GM10847 (cell line): ENCODE data around the gene TMEM174.

Source experiments
- POLR2A ChIP-seq: IDR thresholded peaks from 2 replicates; pipeline ENCODE4 v1.6.1; 2011; ENCODE audit not compliant: insufficient read length; ENCODE audit errors: extremely low read depth

Gene TMEM174

GRCh38 chr5:73174100-73174815 is 1.3 kb downstream of the TMEM174 start:
- no peak for TF ChIP-seq POLR2A

GRCh38 chr5:73176250-73176649 is 3.3 kb downstream of the TMEM174 start:
- no peak for TF ChIP-seq POLR2A

- no peak for TF ChIP-seq POLR2A
These were observed 5.3 kb downstream of the TMEM174 start for GRCh38 chr5:73178265-73178664.

GRCh38 chr5:73179730-73180129 is 6.7 kb downstream of the TMEM174 start:
- no peak for TF ChIP-seq POLR2A

- no peak for TF ChIP-seq POLR2A
These were observed 7.6 kb downstream of the TMEM174 start for GRCh38 chr5:73180566-73180965.

GRCh38 chr5:73182307-73182706 is 9.3 kb downstream of the TMEM174 start:
- TF ChIP-seq POLR2A = no peak

GRCh38 chr5:73183000-73183399 is 10.0 kb downstream of the TMEM174 start:
- no peak for TF ChIP-seq POLR2A

- TF ChIP-seq POLR2A = no peak
These were observed 10.5 kb downstream of the TMEM174 start for GRCh38 chr5:73183481-73183891.

- TF ChIP-seq POLR2A = no peak
These were observed 14.0 kb downstream of the TMEM174 start for GRCh38 chr5:73186976-73187375.

GRCh38 chr5:73188764-73189531 is 16.0 kb downstream of the TMEM174 start:
- TF ChIP-seq POLR2A = no peak

GRCh38 chr5:73189871-73190376 is 16.9 kb downstream of the TMEM174 start:
- TF ChIP-seq POLR2A = no peak

GRCh38 chr5:73192370-73192769 is 19.4 kb downstream of the TMEM174 start:
- TF ChIP-seq POLR2A = no peak

- no peak for TF ChIP-seq POLR2A
These were observed 20.6 kb downstream of the TMEM174 start for GRCh38 chr5:73193592-73193991.

GRCh38 chr5:73196201-73196600 is 23.2 kb downstream of the TMEM174 start:
- no peak for TF ChIP-seq POLR2A

- TF ChIP-seq POLR2A = no peak
These were observed 24.8 kb downstream of the TMEM174 start for GRCh38 chr5:73197637-73198257.
